ENCODE measurements around the gene CLIP2.
"Not testable (repeated sequence)": the region's sequence is repeated elsewhere in the genome, so short reads cannot be mapped to it uniquely, and the experiment has no call there.

The CLIP2 gene

GRCh38 chr7:74297516-74298233 is 8.5 kb downstream of the CLIP2 start:
- DNase-seq (ENCODE audit: low spot score): no peak

GRCh38 chr7:74299401-74299800 is 10.2 kb downstream of the CLIP2 start:
- no peak for DNase-seq (ENCODE audit: low spot score)

GRCh38 chr7:74300926-74301325 is 11.7 kb downstream of the CLIP2 start:
- DNase-seq (ENCODE audit: low spot score): no peak

GRCh38 chr7:74302745-74303221 is 13.6 kb downstream of the CLIP2 start:
- no peak for DNase-seq (ENCODE audit: low spot score)

GRCh38 chr7:74304550-74304949 is 15.3 kb downstream of the CLIP2 start:
- DNase-seq (ENCODE audit: low spot score): no peak

GRCh38 chr7:74306004-74306729 is 17.0 kb downstream of the CLIP2 start:
- DNase-seq (ENCODE audit: low spot score): no peak

- DNase-seq (ENCODE audit: low spot score): no peak
These were observed 17.7 kb downstream of the CLIP2 start for GRCh38 chr7:74306730-74307469.

- DNase-seq (ENCODE audit: low spot score): no peak
These were observed 18.7 kb downstream of the CLIP2 start for GRCh38 chr7:74307738-74308505.

- no peak for DNase-seq (ENCODE audit: low spot score)
These were observed 20.0 kb downstream of the CLIP2 start for GRCh38 chr7:74309181-74309580.

GRCh38 chr7:74311305-74311744 is 22.1 kb downstream of the CLIP2 start:
- peak; percentile 81 for DNase-seq (ENCODE audit: low spot score)

- peak; percentile 24 for DNase-seq (ENCODE audit: low spot score)
These were observed 23.3 kb downstream of the CLIP2 start for GRCh38 chr7:74312418-74313028.

GRCh38 chr7:74315891-74316290 is 26.7 kb downstream of the CLIP2 start:
- DNase-seq (ENCODE audit: low spot score): not testable (repeated sequence)

GRCh38 chr7:74317146-74317782 is 28.1 kb downstream of the CLIP2 start:
- DNase-seq (ENCODE audit: low spot score): no peak

- no peak for DNase-seq (ENCODE audit: low spot score)
These were observed 28.8 kb downstream of the CLIP2 start for GRCh38 chr7:74318043-74318442.

- DNase-seq (ENCODE audit: low spot score): no peak
These were observed 31.5 kb downstream of the CLIP2 start for GRCh38 chr7:74320645-74321221.

GRCh38 chr7:74322892-74323291 is 33.7 kb downstream of the CLIP2 start:
- not testable (repeated sequence) for DNase-seq (ENCODE audit: low spot score)

- DNase-seq (ENCODE audit: low spot score): no peak
These were observed 35.5 kb downstream of the CLIP2 start for GRCh38 chr7:74324531-74325209.

- no peak for DNase-seq (ENCODE audit: low spot score)
These were observed 36.0 kb downstream of the CLIP2 start for GRCh38 chr7:74325210-74325565.

GRCh38 chr7:74329225-74329624 is 40.0 kb downstream of the CLIP2 start:
- no peak for DNase-seq (ENCODE audit: low spot score)

Data from LoVo (cell line).